K562 (cell line): ENCODE results near the gene UPP1.

Experiments
- EP300 ChIP-seq: IDR thresholded peaks from 2 replicates; pipeline ENCODE4 v1.6.1; 2012; ENCODE audit warnings: low read length, improper control_type of control experiment
- TF ChIP-seq, protein P1 (sequence below), 3 experiments: IDR thresholded peaks in 2 of 3; conservative IDR thresholded peaks in 1 of 3; 2 replicates each; pipeline ENCODE4 v1.5.1; 2011 to 2012; ENCODE audit warnings: low read length in 3 of 3, mild to moderate bottlenecking in 3 of 3, control low read depth in 2 of 3, improper control_type of control experiment in 1 of 3, inconsistent platforms in 1 of 3, low read depth in 1 of 3, mixed read lengths in 1 of 3, moderate library complexity in 1 of 3; ENCODE audit not compliant: insufficient read depth in 2 of 3

GRCh38 chr7:48085433-48085791 lies 3.7 kb upstream of the UPP1 start:
- no peak for TF ChIP-seq EP300
- TF ChIP-seq, protein P1, sequence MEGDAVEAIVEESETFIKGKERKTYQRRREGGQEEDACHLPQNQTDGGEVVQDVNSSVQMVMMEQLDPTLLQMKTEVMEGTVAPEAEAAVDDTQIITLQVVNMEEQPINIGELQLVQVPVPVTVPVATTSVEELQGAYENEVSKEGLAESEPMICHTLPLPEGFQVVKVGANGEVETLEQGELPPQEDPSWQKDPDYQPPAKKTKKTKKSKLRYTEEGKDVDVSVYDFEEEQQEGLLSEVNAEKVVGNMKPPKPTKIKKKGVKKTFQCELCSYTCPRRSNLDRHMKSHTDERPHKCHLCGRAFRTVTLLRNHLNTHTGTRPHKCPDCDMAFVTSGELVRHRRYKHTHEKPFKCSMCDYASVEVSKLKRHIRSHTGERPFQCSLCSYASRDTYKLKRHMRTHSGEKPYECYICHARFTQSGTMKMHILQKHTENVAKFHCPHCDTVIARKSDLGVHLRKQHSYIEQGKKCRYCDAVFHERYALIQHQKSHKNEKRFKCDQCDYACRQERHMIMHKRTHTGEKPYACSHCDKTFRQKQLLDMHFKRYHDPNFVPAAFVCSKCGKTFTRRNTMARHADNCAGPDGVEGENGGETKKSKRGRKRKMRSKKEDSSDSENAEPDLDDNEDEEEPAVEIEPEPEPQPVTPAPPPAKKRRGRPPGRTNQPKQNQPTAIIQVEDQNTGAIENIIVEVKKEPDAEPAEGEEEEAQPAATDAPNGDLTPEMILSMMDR (IDR thresholded peaks at IDR 0.05 in 2 of 3, conservative IDR thresholded peaks at IDR 0.05 in 1 of 3; ENCODE audit: insufficient read depth in 2 of 3, low read depth in 1 of 3, low read length in 3 of 3), result no peak
